ENCODE measurements around the gene TRAPPC5.

Gene TRAPPC5

GRCh38 chr19:7680606-7681339 is at the start of gene TRAPPC5:
TSS of gene TRAPPC5 (plus strand) at chr19:7680833. CDS start at chr19:7682254, 1,421 bp downstream.
- peak in 57 of 58 donors; percentile 25 to 91 (median 77) for DNase-seq

GRCh38 chr19:7631577-7631976 is 49.1 kb upstream of the TRAPPC5 start:
- DNase-seq, result no peak

- no peak for DNase-seq
Measured at GRCh38 chr19:7632340-7633203, 48.1 kb upstream of the TRAPPC5 start.

GRCh38 chr19:7633698-7634097 is 46.9 kb upstream of the TRAPPC5 start, which contains the start of gene PCP2:
TSS of gene PCP2 (minus strand) at chr19:7633719. CDS start at chr19:7633457, 262 bp downstream.
- DNase-seq, result no peak

GRCh38 chr19:7635670-7636069 is 45.0 kb upstream of the TRAPPC5 start:
- no peak for DNase-seq

- no peak for DNase-seq
Measured at GRCh38 chr19:7636317-7636690, 44.3 kb upstream of the TRAPPC5 start.

- DNase-seq, result peak in 2 of 58 donors; percentile 11 to 30
Measured at GRCh38 chr19:7636691-7637373, 43.8 kb upstream of the TRAPPC5 start, which contains the start of gene STXBP2. TSS of gene STXBP2 (plus strand) at chr19:7637110. CDS start at chr19:7637150, 40 bp downstream.

- DNase-seq, result peak in 2 of 58 donors; percentile 10
Measured at GRCh38 chr19:7637374-7638256, 43.0 kb upstream of the TRAPPC5 start.

- no peak for DNase-seq
Measured at GRCh38 chr19:7638802-7639465, 41.7 kb upstream of the TRAPPC5 start.

- no peak for DNase-seq
Measured at GRCh38 chr19:7639863-7640348, 40.7 kb upstream of the TRAPPC5 start.

- DNase-seq, result no peak
Measured at GRCh38 chr19:7640803-7641202, 39.8 kb upstream of the TRAPPC5 start.

GRCh38 chr19:7641290-7642276 is 39.0 kb upstream of the TRAPPC5 start:
- DNase-seq, result no peak

GRCh38 chr19:7642295-7643030 is 38.2 kb upstream of the TRAPPC5 start:
- no peak for DNase-seq

- DNase-seq, result no peak
Measured at GRCh38 chr19:7643031-7643415, 37.6 kb upstream of the TRAPPC5 start.

- DNase-seq, result peak in 1 of 58 donors; percentile 11
Measured at GRCh38 chr19:7643629-7644549, 36.7 kb upstream of the TRAPPC5 start.

GRCh38 chr19:7644550-7644877 is 36.1 kb upstream of the TRAPPC5 start:
- no peak for DNase-seq

- no peak for DNase-seq
Measured at GRCh38 chr19:7645163-7645562, 35.5 kb upstream of the TRAPPC5 start.
